Vagina (tissue), 2 donors: Measurements from ENCODE around the gene NINJ2. TPM values are rescaled to one million over a fixed set of nuclear protein-coding genes. Genes with fewer than 3 reads are reported as not detected.

Experiments
- DNase-seq, 2 donors: peaks; one replicate each; pipeline ENCODE4 v3.0.0-alpha.2; 2017; ENCODE audit errors: extremely low spot score in 2 of 2
- H3K27ac ChIP-seq: fragments of 200-600 bp; sonication (generic); one replicate; pipeline ENCODE4 v1.5.1; 2019
- H3K27me3 ChIP-seq: fragments of 200-600 bp; sonication (generic); one replicate; pipeline ENCODE4 v1.5.1; 2019
- H3K36me3 ChIP-seq, 2 donors: fragments of 200-600 bp; sonication (generic); one replicate each; pipeline ENCODE4 v1.5.1; 2017 to 2019
- H3K4me1 ChIP-seq: fragments of 200-600 bp; sonication (generic); one replicate; pipeline ENCODE4 v1.5.1; 2019
- H3K4me3 ChIP-seq, 2 donors: fragments of 200-600 bp; sonication (generic); 1 replicate in 1 of 2; 2 replicates in 1 of 2; pipeline ENCODE4 v1.5.1; 2016 to 2019
- H3K9me3 ChIP-seq: fragments of 200-600 bp; sonication (generic); one replicate; pipeline ENCODE4 v1.5.1; 2019
- POLR2A ChIP-seq, 2 donors: fragments of 450-650 bp; IDR thresholded peaks; one replicate each; pipeline ENCODE4 v1.6.1; 2017; ENCODE audit warnings: antibody characterized with exemption in 2 of 2, mild to moderate bottlenecking in 2 of 2, moderate library complexity in 2 of 2
- POLR2AphosphoS5 ChIP-seq, 2 donors: sonication (generic); formaldehyde crosslinking; IDR thresholded peaks; one replicate each; pipeline ENCODE4 v1.9.0; 2017; ENCODE audit warnings: antibody characterized with exemption in 2 of 2, mild to moderate bottlenecking in 2 of 2, low read depth in 1 of 2; ENCODE audit not compliant: insufficient read depth in 1 of 2
- intact Hi-C: fragments of 100-400 bp; cut with DNase I; formaldehyde crosslinking; loops from one replicate; pipeline ENCODE4 v1.15.1; 2023
- total RNA-seq: library from RNA; depleted of rRNA; stranded (reverse); fragments of >200 nt; gene quantifications from one replicate; pipeline ENCODE4 v1.2.3, GENCODE V29; 2016
- TF ChIP-seq, protein P1 (sequence below), 3 experiments: fragments of 450-650 bp in 2 of 3; fragments of 200-600 bp in 1 of 3; sonication (generic) in 1 of 3; IDR thresholded peaks; one replicate each; pipeline ENCODE4 v1.5.1; 2017 to 2019; ENCODE audit warnings: antibody characterized with exemption in 3 of 3, mild to moderate bottlenecking in 2 of 3, moderate library complexity in 2 of 3

NINJ2 gene
- total RNA-seq, 1 donor from 2014 or later: 23.8 TPM

DNA sequence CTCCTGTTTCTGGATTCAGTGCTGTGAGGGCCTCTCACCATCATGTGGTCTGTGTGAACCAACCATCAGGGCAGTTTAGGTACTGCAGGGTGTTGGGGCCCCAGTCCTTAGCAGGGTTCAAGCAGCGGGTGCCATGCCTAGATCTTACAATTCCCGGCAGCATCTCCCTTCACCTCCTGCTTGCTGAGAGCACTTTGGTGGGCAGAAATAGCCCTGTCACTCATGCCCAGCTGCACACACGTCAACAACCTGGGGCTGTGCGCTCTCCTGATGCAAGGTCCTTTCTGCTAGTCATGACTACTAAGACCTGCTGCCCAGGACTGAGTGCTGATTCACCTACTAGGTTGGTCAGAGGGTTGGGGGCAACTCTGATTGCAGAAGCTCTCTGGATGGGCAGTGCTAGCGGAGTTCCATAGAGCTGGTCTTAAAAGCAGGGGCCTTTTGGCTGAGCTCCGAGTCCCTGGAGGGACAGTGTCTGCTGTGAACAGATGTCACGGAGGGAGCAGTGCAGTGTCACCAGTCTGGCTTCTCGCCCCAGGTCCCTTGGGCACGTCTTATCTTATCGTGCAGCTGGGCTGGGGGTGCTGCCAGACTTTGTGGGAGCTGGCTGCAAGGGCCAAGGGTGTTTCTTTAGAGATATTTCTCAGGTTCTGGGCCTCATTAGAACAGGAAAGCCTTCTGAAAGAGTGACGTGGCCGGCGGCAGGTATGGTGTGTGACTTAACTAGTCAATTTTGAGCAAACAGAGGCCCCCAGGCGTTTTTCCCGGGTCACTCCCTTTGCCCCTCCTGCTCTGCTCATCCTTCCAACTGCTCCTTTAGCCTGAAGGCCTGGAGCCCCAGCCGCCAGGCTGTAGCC lies 71.8 kb downstream of the NINJ2 start:
- H3K4me1 ChIP-seq: no peaks in the 10 kb centered on the region
- no peaks in the 10 kb centered on the region for H3K9me3 ChIP-seq
- TF ChIP-seq POLR2AphosphoS5 (IDR thresholded peaks at IDR 0.05; ENCODE audit: insufficient read depth in 1 of 2, low read depth in 1 of 2) (no peak), POLR2A (IDR thresholded peaks at IDR 0.05) (no peak)
- TF ChIP-seq, protein P1, sequence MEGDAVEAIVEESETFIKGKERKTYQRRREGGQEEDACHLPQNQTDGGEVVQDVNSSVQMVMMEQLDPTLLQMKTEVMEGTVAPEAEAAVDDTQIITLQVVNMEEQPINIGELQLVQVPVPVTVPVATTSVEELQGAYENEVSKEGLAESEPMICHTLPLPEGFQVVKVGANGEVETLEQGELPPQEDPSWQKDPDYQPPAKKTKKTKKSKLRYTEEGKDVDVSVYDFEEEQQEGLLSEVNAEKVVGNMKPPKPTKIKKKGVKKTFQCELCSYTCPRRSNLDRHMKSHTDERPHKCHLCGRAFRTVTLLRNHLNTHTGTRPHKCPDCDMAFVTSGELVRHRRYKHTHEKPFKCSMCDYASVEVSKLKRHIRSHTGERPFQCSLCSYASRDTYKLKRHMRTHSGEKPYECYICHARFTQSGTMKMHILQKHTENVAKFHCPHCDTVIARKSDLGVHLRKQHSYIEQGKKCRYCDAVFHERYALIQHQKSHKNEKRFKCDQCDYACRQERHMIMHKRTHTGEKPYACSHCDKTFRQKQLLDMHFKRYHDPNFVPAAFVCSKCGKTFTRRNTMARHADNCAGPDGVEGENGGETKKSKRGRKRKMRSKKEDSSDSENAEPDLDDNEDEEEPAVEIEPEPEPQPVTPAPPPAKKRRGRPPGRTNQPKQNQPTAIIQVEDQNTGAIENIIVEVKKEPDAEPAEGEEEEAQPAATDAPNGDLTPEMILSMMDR (IDR thresholded peaks at IDR 0.05): no peak
- no peak overlapping the region for H3K4me3 ChIP-seq
- H3K27ac ChIP-seq: no peak overlapping the region
- H3K27me3 ChIP-seq: no peaks in the 10 kb centered on the region
- intact Hi-C loops: no loop called here
- H3K36me3 ChIP-seq: no peaks in the 10 kb centered on the region
- no peak for DNase-seq

DNA sequence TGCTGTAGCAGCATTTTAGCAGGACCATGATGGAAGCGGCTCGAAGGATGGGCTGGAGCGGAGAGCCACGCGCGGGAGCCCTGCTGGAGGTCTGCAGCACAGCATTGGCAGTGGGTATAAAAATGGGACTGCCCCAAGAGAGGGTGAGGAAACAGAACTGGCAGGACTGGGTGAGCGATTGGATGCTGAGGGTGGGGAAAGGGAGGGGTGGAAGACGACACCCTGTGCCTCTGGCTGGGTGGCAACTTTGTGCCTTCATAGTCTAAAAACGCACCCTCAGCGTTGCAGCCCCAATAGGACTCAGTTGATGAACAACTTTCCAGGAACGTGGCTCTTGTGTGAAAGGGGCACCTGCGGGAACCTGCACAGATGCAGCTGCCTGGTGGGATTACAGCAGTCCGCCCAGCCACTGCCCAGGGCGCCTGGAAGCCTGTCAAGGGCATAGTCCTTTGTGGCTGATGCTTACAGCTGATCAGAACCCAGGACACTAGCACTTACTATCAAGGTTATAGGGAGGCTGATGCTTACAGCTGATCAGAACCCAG lies 73.0 kb downstream of the NINJ2 start:
- no peaks in the 10 kb centered on the region for H3K36me3 ChIP-seq
- H3K27ac ChIP-seq: no peak overlapping the region
- intact Hi-C loops: no loop called here
- no peak for DNase-seq
- H3K4me1 ChIP-seq: no peaks in the 10 kb centered on the region
- no peak overlapping the region for H3K4me3 ChIP-seq
- H3K9me3 ChIP-seq: no peaks in the 10 kb centered on the region
- TF ChIP-seq, protein P1 (IDR thresholded peaks at IDR 0.05): no peak
- no peak for TF ChIP-seq POLR2AphosphoS5 (IDR thresholded peaks at IDR 0.05; ENCODE audit: insufficient read depth in 1 of 2, low read depth in 1 of 2)
- no peaks in the 10 kb centered on the region for H3K27me3 ChIP-seq

DNA sequence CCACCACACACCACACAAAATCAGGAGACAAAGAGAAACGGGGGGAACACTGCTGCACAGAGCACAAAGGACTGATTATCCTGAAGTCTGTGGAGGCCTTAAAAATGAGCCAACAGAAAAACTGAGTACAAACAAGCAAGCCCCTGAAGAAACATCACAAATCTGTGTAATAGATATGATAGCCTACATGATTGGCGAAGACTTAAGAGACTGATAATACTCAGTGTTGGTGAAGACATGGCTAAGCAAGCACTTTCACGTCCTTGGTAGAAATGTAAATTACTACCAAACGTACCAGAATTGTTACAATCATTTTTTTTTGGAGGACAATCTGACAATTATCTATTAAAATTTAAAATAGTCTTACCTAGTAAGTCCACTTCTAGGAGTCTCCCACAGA lies 74.6 kb downstream of the NINJ2 start:
- H3K4me3 ChIP-seq: no peak overlapping the region
- H3K27ac ChIP-seq: no peak overlapping the region
- no peaks in the 10 kb centered on the region for H3K27me3 ChIP-seq
- TF ChIP-seq POLR2A (IDR thresholded peaks at IDR 0.05) (no peak), POLR2AphosphoS5 (IDR thresholded peaks at IDR 0.05; ENCODE audit: insufficient read depth in 1 of 2, low read depth in 1 of 2) (no peak)
- TF ChIP-seq, protein P1 (IDR thresholded peaks at IDR 0.05): no peak
- no peak for DNase-seq
- H3K4me1 ChIP-seq: no peaks in the 10 kb centered on the region
- no peaks in the 10 kb centered on the region for H3K9me3 ChIP-seq
- intact Hi-C loops: no loop called here
- H3K36me3 ChIP-seq: no peaks in the 10 kb centered on the region

DNA sequence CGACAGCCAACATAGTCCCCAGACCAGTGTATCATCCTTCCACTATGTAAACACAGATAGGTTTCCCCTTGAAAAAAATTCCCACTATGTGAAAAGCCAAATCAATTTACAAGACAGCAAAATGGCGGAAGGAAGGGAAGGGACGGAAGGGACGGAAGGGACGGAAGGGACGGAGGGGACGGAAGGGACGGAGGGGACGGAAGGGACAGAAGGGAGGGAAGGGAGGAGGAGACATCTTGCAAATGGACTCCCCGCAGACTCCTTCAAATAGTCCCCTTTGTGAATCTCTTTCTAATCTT lies 75.3 kb downstream of the NINJ2 start:
- H3K27me3 ChIP-seq: no peaks in the 10 kb centered on the region

More for the DNA sequence above, 75.3 kb downstream of the NINJ2 start:
- DNase-seq: no peak
- no peaks in the 10 kb centered on the region for H3K4me1 ChIP-seq
- no peak overlapping the region for H3K4me3 ChIP-seq
- intact Hi-C loops: no loop called here
- no peaks in the 10 kb centered on the region for H3K36me3 ChIP-seq
- no peaks in the 10 kb centered on the region for H3K9me3 ChIP-seq
- H3K27ac ChIP-seq: no peak overlapping the region
- TF ChIP-seq, protein P1 (IDR thresholded peaks at IDR 0.05): no peak
- TF ChIP-seq POLR2A (IDR thresholded peaks at IDR 0.05) (no peak), POLR2AphosphoS5 (IDR thresholded peaks at IDR 0.05; ENCODE audit: insufficient read depth in 1 of 2, low read depth in 1 of 2) (no peak)
